Ovary (tissue), 9 donors: ENCODE measurements around the gene MORN5. TPM values are rescaled to one million over a fixed set of nuclear protein-coding genes. Genes with fewer than 3 reads are reported as not detected.

Source experiments
- DNase-seq, 5 donors: peaks; one replicate each; pipeline ENCODE4 v3.0.0-alpha.2; 2019 to 2020
- H3K27ac ChIP-seq, 2 donors: fragments of 200-600 bp; one replicate each; pipeline versions ENCODE4 v1.5.1 to v1.8.0; 2019 to 2022
- H3K27me3 ChIP-seq: fragments of 200-600 bp; one replicate; pipeline ENCODE4 v1.8.0; 2022
- H3K36me3 ChIP-seq: fragments of 200-600 bp; sonication (generic); one replicate; pipeline ENCODE4 v1.5.1; 2019
- H3K4me1 ChIP-seq: one replicate; pipeline ENCODE4 v1.8.1; 2013; ENCODE audit warnings: mild to moderate bottlenecking, moderate library complexity; ENCODE audit not compliant: insufficient read depth
- H3K4me3 ChIP-seq: fragments of 200-600 bp; sonication (generic); one replicate; pipeline ENCODE4 v1.5.1; 2017
- H3K9me3 ChIP-seq, 2 donors: fragments of 200-600 bp in 1 of 2; sonication (generic) in 1 of 2; one replicate each; pipeline versions ENCODE4 v1.5.1 to v1.8.1; 2013 to 2019; ENCODE audit warnings: mild to moderate bottlenecking in 1 of 2, moderate library complexity in 1 of 2
- EP300 ChIP-seq: sonication (generic); formaldehyde crosslinking; IDR thresholded peaks from one replicate; pipeline ENCODE4 v1.6.1; 2017; ENCODE audit warnings: antibody characterized with exemption
- POLR2A ChIP-seq: fragments of 450-650 bp; IDR thresholded peaks from one replicate; pipeline ENCODE4 v1.6.1; 2017; ENCODE audit warnings: antibody characterized with exemption, mild to moderate bottlenecking, moderate library complexity
- WGBS, 3 donors: extraction: QIAGEN DNeasy Blood & Tissue Kit in 1 of 3; methylation state at CpG; one replicate each; pipeline versions ENCODE4 v1.1.5 to v1.1.7; 2013 to 2017; 5-methylcytosine and 5-hydroxymethylcytosine counted together
- intact Hi-C, 4 donors: fragments of 100-400 bp; cut with DNase I; formaldehyde crosslinking; loops; one replicate each; pipeline versions ENCODE4 v1.11.0 to v1.15.1; 2022 to 2023
- polyA plus RNA-seq, 2 donors: library from polyadenylated mRNA; stranded (reverse); fragments of 200-250 nt in 1 of 2; fragments of 350-450 nt in 1 of 2; fragmentation: Illumina TruSeq in 1 of 2; extraction: RNeasy Lipid Tissue Mini Kit (QIAGEN cat#74804) in 1 of 2; gene quantifications; one replicate each; pipeline ENCODE4 v1.2.3, GENCODE V29; 2013 to 2014
- total RNA-seq, 7 donors: library from RNA; depleted of rRNA in 2 of 7; stranded (reverse); fragments of >200 nt in 2 of 7; fragmentation: NEBNext Ultra II Directional in 3 of 7; extraction: Animal tissue kit (Norgen Biotek cat#: 25700) in 3 of 7; gene quantifications; one replicate each; pipeline versions ENCODE4 v1.1.0 to v1.2.4, GENCODE V29; 2016 to 2023
- TF ChIP-seq, protein P1 (sequence below), 3 donors: fragments of 450-650 bp in 2 of 3; fragments of 200-600 bp in 1 of 3; IDR thresholded peaks; one replicate each; pipeline versions ENCODE4 v1.5.1 to v1.8.0; 2016 to 2022; ENCODE audit warnings: antibody characterized with exemption in 3 of 3, mild to moderate bottlenecking in 1 of 3
- donor health status: DM: no; HTN: no; CAD: no; lungs with moderate emphysema.
- donor health status: DM: no; HTN: no; CAD: no.
- donor health status: Bipolar disorder and iron deficiency.
- donor health status: DM: yes; HTN: yes; CAD: no.
- donor health status: DM: no; HTN: no; CAD: no.
- donor health status: DM: yes; HTN: yes; CAD: no.

MORN5 gene
- total and polyA plus RNA-seq, 9 donors = 0.63 to 25.4 (median 1.6) TPM; not detected in 2

DNA sequence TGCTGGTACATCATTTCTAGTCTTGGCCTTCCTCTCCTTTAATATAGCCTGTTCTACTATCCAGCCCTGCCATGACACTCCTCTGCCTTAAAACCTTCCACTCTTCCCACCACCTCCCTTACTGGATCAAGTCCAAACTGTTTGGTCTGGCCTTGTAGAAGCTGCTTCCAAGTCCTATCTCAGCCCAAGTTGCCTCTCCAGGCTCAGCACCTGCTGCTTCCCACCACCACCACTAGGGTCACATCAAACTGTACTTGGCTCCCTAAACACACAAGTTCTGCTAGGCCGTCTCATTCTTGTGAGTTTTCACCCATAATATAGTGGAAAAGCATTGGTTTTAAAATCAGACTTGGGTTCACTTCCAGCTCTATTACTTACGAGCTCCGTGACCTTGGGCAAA, 1.5 kb upstream of the MORN5 start:
- Histone ChIP-seq H3K27ac (no peak overlapping the region), H3K36me3 (no peaks in the 10 kb centered on the region), H3K27me3 (no peaks in the 10 kb centered on the region), H3K4me3 (no peak overlapping the region), H3K9me3 (no peaks in the 10 kb centered on the region), H3K4me1 (peaks cover 2% of the 10 kb centered on the region)
- intact Hi-C loops = no loop called here
- 70 to 74% (median 73%) methylated on average over 3 of the region's 3 CpGs for whole genome bisulfite sequencing, 3 donors
- no peak for DNase-seq
- TF ChIP-seq, protein P1, sequence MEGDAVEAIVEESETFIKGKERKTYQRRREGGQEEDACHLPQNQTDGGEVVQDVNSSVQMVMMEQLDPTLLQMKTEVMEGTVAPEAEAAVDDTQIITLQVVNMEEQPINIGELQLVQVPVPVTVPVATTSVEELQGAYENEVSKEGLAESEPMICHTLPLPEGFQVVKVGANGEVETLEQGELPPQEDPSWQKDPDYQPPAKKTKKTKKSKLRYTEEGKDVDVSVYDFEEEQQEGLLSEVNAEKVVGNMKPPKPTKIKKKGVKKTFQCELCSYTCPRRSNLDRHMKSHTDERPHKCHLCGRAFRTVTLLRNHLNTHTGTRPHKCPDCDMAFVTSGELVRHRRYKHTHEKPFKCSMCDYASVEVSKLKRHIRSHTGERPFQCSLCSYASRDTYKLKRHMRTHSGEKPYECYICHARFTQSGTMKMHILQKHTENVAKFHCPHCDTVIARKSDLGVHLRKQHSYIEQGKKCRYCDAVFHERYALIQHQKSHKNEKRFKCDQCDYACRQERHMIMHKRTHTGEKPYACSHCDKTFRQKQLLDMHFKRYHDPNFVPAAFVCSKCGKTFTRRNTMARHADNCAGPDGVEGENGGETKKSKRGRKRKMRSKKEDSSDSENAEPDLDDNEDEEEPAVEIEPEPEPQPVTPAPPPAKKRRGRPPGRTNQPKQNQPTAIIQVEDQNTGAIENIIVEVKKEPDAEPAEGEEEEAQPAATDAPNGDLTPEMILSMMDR (IDR thresholded peaks at IDR 0.05) = no peak
- TF ChIP-seq EP300 = no peak
- TF ChIP-seq POLR2A = no peak

GRCh38 chr9:122159925-122160246, 178 bp downstream of the MORN5 start:
- intact Hi-C loops = no loop called here
- H3K27ac ChIP-seq = no peak overlapping the region
- DNase-seq = no peak
- H3K36me3 ChIP-seq = no peaks in the 10 kb centered on the region
- TF ChIP-seq POLR2A (no peak), EP300 (no peak)
- TF ChIP-seq, protein P1 (IDR thresholded peaks at IDR 0.05) = peak in 1 of 3 donors; percentile 3
- WGBS, 3 donors = 4 to 10% (median 10%) methylated on average over 6 of the region's 6 CpGs
- no peaks in the 10 kb centered on the region for H3K9me3 ChIP-seq
- H3K27me3 ChIP-seq = no peaks in the 10 kb centered on the region
- H3K4me1 ChIP-seq = peaks cover 4% of the 10 kb centered on the region
- H3K4me3 ChIP-seq = peak overlapping the region; percentile 99

GRCh38 chr9:122162415-122162814, 2.7 kb downstream of the MORN5 start:
- Histone ChIP-seq H3K9me3 (no peaks in the 10 kb centered on the region), H3K36me3 (no peaks in the 10 kb centered on the region), H3K27ac (no peak overlapping the region), H3K4me1 (peaks cover 4% of the 10 kb centered on the region), H3K4me3 (no peak overlapping the region), H3K27me3 (no peaks in the 10 kb centered on the region)
- DNase-seq = no peak
- TF ChIP-seq EP300 (no peak), POLR2A (no peak)
- TF ChIP-seq, protein P1 (IDR thresholded peaks at IDR 0.05) = no peak
- intact Hi-C loops = no loop called here

DNA sequence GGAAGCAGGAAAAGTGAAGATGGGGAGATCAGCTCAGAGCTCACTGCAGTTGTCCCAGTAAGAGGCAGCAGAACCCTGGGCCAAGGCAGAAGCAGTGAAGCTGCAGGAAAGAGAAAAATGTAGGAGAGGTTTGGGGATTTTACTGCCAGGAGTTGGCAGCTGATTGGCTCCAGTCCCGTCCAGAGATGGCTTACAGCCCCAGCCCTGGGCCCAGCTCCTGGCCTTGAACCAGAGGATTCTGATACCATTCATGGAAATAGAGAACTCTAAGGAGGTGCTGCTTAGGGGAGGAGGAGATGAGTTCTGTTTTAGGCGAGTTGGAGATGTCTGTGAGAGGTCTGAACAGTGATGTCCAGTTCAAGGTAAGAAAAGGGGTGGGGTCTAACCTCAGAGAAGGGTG, 4.6 kb downstream of the MORN5 start:
- TF ChIP-seq, protein P1 (IDR thresholded peaks at IDR 0.05) = no peak
- TF ChIP-seq EP300 (no peak), POLR2A (no peak)
- Histone ChIP-seq H3K27me3 (no peaks in the 10 kb centered on the region), H3K36me3 (no peaks in the 10 kb centered on the region), H3K4me1 (peaks cover 2% of the 10 kb centered on the region), H3K27ac (no peak overlapping the region), H3K9me3 (no peaks in the 10 kb centered on the region), H3K4me3 (no peak overlapping the region)
- WGBS, 3 donors = 3 to 24% (median 4%) methylated on average over 2 of the region's 2 CpGs
- intact Hi-C loops = no loop called here
- DNase-seq = peak; percentile 28 to 74 (median 45)

GRCh38 chr9:122168356-122168755, 8.6 kb downstream of the MORN5 start:
- Histone ChIP-seq H3K9me3 (no peaks in the 10 kb centered on the region), H3K36me3 (no peaks in the 10 kb centered on the region), H3K4me3 (no peak overlapping the region), H3K4me1 (peaks cover 2% of the 10 kb centered on the region), H3K27ac (no peak overlapping the region), H3K27me3 (no peaks in the 10 kb centered on the region)
- intact Hi-C loops = no loop called here
- TF ChIP-seq POLR2A (no peak), EP300 (no peak)
- TF ChIP-seq, protein P1 (IDR thresholded peaks at IDR 0.05) = no peak
- DNase-seq = no peak
- 58 to 65% (median 64%) methylated on average over 3 of the region's 3 CpGs for WGBS, 3 donors
